KOPT-K1 (cell line): Measurements from ENCODE around the gene KLHL21.
"Not testable (repeated sequence)": the region's sequence is repeated elsewhere in the genome, so short reads cannot be mapped to it uniquely, and the experiment has no call there.

ENCODE experiments used
- H3K27ac ChIP-seq: fragments of 200-600 bp; sonication (generic); 2 replicates; pipeline ENCODE4 v1.5.1; 2016; ENCODE audit warnings: antibody characterized with exemption, mild to moderate bottlenecking, low read depth, low read length; ENCODE audit not compliant: poor library complexity, severe bottlenecking
- H3K36me3 ChIP-seq: fragments of 200-600 bp; sonication (generic); 2 replicates; pipeline ENCODE4 v1.5.1; 2017; ENCODE audit warnings: antibody characterized with exemption, mild to moderate bottlenecking, low read length, moderate library complexity; ENCODE audit not compliant: insufficient read depth
- H3K9me3 ChIP-seq: fragments of 200-600 bp; sonication (generic); 2 replicates; pipeline ENCODE4 v1.5.1; 2017; ENCODE audit warnings: antibody characterized with exemption, low read length, mild to moderate bottlenecking; ENCODE audit not compliant: insufficient read depth, poor library complexity, severe bottlenecking

KLHL21 gene

DNA sequence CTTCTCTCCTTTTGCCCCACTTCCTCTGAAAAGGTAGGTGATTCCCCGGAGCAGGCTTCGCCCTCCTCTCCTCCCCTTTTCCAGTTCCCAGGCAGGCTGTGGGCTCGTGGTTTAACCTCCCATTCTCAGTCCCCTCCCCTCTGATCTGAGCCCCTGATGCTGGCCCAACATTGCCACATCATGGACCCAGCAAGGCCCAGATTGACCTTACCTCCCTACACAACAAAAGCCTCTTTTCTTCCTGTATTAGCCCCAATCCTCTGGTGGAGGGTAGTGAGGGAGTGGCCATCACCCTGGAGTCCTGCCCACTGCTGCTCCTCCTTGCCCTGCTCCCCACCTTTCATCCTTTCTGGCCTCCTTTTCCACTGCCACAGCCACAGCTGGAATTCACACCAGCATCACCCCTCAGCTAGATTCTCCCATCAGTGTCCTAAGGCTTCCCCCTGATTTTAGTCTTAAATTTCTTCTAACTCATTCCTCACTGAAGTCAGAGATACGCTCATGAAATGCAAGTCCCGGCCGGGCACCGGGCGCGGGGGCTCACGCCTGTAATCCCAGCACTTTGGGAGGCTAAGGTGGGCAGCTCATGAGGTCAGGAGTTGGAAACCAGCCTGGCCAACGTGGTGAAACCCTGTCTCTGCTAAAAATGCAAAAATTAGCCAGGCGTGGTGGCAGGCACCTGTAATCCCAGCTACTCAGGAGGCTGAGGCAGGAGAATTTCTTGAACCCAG is 29.9 kb downstream of the KLHL21 start:
- no peak overlapping the region for H3K27ac ChIP-seq
- H3K36me3 ChIP-seq: no peaks in the 10 kb centered on the region
- no peaks in the 10 kb centered on the region for H3K9me3 ChIP-seq

DNA sequence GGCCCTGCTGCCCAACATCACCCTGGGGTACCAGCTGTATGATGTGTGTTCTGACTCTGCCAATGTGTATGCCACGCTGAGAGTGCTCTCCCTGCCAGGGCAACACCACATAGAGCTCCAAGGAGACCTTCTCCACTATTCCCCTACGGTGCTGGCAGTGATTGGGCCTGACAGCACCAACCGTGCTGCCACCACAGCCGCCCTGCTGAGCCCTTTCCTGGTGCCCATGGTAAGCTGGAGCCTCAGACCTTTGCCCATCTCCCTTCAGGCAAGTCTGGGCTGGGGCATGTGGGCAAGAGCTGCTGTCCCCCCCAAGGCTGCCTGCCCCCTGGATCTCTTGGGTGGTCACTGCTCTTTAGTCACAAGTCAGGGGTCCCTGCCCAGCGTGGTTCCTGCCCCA is 31.7 kb downstream of the KLHL21 start:
- no peaks in the 10 kb centered on the region for H3K9me3 ChIP-seq
- H3K36me3 ChIP-seq: no peaks in the 10 kb centered on the region
- no peak overlapping the region for H3K27ac ChIP-seq

DNA sequence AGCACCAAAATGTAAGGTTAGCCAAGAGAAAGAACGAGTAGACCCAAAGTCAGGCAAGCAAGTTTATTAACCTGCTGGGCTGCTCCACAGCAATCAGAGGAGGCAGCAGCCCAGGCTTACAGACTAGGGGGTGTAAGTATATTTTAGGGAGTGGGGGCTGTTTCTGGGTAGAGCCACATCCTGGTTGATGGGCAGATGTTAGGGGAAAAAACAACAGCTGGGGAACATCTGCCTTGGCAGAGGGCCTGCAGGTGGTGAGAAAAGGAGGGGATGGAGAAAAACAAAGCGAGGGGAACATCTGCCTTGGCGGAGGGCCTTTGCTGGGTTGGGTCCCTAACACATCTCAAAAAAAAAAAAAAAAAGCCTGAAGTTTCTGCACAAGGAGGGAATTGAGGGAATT is 32.6 kb downstream of the KLHL21 start:
- H3K27ac ChIP-seq: no peak overlapping the region

DNA sequence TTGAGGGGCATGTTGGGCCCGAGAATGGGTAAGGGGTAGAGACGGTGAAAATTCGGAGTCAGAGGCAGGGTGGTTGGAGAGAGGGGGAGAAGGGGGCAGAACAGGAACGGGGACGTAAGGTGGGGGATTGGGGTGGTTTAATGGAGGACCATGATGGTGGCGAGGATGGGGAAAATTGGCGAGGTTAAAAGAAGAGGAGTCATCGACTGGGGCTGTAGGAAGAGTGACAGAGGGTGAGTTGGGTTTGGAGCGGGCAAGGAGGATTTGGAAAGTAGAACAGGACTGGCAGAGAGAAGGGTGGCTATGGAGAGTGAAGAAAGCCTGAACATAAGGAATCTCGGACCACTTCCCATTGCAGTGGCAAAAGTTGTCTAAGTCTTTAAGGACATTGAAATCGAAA is 33.6 kb downstream of the KLHL21 start:
- Histone ChIP-seq H3K36me3 (no peaks in the 10 kb centered on the region), H3K9me3 (no peaks in the 10 kb centered on the region), H3K27ac (no peak overlapping the region)

More for the DNA sequence above, 32.6 kb downstream of the KLHL21 start:
- Histone ChIP-seq H3K36me3 (no peaks in the 10 kb centered on the region), H3K9me3 (no peaks in the 10 kb centered on the region)

DNA sequence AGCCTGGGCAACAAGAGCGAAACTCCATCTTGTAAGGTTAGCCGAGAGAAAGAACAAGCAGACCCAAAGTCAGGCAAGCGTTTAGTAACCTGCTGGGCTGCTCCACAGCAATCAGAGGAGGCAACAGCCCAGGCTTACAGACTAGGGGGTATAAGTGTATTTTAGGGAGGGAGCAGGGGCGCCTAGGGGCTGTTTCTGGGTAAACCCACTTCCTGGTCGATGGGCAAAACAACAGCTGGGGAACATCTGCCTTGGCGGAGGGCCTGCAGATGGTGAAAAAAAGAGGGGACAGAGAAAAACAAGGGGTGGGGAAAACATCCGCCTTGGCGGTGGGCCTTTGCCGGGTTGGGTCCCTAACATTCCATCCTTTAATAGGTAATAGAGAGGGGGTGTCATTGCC is 42.4 kb downstream of the KLHL21 start:
- no peaks in the 10 kb centered on the region for H3K36me3 ChIP-seq
- H3K9me3 ChIP-seq: peaks cover 11% of the 10 kb centered on the region
- no peak overlapping the region for H3K27ac ChIP-seq

DNA sequence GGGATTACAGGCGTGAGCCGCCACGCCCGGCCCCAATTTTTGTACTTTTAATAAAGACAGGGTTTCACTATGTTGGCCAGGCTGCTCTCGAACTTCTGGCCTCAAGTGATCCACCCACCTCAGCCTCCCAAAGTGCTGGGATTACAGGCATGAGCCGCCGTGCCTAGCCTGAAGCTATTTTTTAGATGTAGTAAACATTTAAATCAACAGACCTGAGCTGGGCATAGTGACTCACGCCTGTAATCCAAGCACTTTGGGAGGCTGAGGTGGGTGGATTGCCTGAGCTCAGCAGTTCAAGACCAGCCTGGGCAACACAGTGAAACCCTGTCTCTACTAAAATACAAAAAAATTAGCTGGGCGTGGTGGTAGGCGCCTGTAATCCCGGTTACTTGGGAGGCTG is 43.5 kb downstream of the KLHL21 start:
- H3K27ac ChIP-seq, H3K36me3 ChIP-seq: not testable (repeated sequence)
- peaks cover 11% of the 10 kb centered on the region for H3K9me3 ChIP-seq

DNA sequence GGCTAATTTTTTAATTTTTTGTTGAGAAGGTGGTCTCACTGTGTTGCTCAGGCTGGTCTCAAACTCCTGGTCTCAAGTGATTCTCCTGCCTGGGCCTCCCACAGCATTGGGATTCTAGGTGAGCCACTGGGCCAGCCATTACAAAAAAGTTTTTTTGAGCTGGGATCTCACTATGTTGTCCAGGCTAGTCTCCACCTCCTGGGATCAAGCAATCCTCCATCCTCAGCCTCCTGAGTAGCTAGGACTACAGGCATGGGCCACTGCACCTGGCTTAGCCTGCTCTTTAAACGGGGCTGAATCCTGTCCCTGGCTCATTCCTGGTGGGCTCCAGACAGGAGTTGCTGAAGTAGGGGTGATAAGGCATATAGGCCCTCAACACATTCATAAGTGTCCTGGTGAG is 45.1 kb downstream of the KLHL21 start:
- Histone ChIP-seq H3K9me3 (peaks cover 11% of the 10 kb centered on the region), H3K27ac (no peak overlapping the region), H3K36me3 (no peaks in the 10 kb centered on the region)

DNA sequence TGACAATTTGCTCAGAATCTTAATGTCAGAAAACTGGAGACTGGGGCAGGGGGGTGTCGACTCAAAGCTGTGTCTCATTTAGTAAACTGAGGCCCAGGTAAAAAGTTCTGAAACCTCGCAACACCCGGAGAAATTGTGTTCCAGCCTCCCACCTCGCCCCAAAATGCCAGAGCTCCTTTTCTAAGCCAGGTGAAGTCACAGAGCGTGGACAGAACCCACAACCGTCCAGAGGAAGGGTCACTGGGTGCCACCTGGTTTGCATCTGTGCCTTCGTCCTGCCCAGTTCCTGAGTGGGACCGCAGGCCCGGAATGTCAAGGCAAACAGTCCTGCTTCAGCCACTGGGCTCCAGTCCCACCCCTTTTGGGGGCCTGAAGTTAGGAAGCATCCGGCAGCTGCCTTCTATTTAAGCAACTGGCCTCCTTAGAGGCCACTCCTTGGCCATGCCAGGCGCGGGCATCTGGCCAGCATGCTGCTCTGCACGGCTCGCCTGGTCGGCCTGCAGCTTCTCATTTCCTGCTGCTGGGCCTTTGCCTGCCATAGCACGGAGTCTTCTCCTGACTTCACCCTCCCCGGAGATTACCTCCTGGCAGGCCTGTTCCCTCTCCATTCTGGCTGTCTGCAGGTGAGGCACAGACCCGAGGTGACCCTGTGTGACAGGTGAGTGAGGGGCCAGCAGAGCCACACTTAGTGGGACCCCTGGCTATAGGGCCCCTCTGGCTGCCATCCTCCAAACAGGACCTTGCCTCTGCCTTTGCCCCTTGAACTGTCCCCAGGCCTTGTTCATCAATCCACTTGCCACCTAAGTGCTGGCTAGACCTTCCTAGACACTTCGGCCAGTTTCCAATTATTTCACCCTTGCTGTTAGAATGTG is 47.5 kb downstream of the KLHL21 start, which contains the start of gene TAS1R1:
TAS1R1 (plus strand) TSS at position 401 of the 872 bp plus-strand sequence; CDS start at position 468, 67 bp downstream.
- H3K27ac ChIP-seq: peak within 1 kb of the TSS; percentile 72
- peaks cover 12% of the 10 kb centered on the region for H3K36me3 ChIP-seq
- no peaks in the 10 kb centered on the region for H3K9me3 ChIP-seq

DNA sequence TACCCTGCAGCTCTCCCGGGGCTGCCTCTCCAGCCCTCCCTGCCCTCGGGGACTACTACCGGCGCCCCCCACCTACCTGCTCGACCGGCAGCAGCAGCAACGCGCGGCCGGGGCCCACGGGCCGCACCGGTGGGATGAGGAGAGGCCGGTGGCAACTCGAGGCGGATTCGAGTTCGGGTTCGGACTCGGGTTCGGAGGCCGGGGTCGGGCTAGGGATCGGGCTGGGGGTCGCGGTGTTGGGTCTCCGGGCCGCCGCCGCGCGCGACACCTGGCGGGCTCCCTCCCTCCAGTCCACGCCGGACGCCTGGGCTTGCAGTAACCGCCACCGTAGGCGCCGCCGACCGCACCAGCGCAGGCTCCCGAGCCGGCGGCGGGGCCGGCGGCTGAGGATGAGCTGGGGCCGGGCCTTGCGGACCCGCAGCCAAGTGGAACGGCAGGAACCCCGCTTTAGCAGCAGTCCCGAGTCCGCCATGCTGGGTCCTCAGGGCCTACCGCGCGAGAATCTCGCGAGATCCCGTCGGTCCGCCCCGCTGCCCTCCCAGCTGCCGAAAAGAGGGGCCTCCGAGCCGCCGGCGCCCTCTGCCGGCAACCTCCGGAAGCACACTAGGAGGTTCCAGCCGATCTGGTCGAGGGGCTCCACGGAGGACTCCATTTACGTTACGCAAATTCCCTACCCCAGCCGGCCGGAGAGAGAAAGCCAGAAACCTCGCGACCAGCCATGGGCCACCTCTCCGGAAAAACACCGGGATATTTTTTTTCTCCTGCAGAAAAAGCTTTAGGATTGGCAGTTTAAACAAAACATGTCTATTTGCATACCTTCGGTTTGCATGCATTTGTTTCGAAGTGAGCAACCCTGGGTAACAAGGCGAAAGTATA is 48.4 kb downstream of the KLHL21 start, which contains the start of gene NOL9:
NOL9 (minus strand) TSS at position 483 of the 876 bp plus-strand sequence; CDS start at position 472, 11 bp downstream.
- Histone ChIP-seq H3K36me3 (peaks cover 20% of the 10 kb centered on the region), H3K9me3 (no peaks in the 10 kb centered on the region), H3K27ac (peak within 1 kb of the TSS; percentile 72)

DNA sequence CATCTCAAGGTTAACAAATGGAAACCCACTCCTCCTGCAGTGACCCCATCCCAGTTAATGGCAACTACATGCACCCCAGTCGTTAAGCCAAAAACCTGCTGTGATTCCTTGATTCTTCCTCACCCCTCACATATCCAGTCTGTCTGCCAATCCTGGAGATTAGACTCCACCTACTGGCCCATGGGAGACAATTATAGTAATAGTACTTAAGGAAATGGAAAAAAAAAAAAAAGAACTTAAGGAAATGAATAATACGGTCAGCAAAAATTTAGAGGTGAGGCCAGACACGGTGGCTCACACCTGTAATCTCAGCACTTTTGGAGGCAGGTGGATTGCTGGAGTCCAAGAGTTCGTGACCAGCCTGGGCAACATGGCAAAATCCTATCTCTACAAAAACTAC is 55.4 kb downstream of the KLHL21 start:
- H3K27ac ChIP-seq: no peak overlapping the region
- no peaks in the 10 kb centered on the region for H3K9me3 ChIP-seq
- H3K36me3 ChIP-seq: peaks cover 88% of the 10 kb centered on the region

DNA sequence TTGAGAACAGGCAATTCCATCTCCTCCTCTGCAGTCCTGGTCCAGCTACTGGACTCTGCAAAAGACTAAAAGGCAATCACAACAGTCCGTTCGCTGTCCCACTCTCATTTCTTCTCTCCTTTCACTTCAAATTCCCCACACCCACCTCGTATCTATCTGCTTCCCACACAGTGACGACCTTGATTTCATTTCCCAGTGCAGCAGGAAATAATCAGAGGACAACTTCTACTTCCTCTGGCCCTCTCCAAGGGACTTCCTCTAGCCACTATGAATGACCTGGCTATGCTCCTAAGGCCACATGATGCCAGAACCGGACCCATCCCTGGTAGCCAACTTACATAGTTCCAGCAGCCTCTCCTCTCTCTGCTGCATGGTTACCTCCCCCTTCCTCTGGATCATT is 56.3 kb downstream of the KLHL21 start:
- Histone ChIP-seq H3K9me3 (no peaks in the 10 kb centered on the region), H3K27ac (no peak overlapping the region), H3K36me3 (peaks cover 95% of the 10 kb centered on the region)

DNA sequence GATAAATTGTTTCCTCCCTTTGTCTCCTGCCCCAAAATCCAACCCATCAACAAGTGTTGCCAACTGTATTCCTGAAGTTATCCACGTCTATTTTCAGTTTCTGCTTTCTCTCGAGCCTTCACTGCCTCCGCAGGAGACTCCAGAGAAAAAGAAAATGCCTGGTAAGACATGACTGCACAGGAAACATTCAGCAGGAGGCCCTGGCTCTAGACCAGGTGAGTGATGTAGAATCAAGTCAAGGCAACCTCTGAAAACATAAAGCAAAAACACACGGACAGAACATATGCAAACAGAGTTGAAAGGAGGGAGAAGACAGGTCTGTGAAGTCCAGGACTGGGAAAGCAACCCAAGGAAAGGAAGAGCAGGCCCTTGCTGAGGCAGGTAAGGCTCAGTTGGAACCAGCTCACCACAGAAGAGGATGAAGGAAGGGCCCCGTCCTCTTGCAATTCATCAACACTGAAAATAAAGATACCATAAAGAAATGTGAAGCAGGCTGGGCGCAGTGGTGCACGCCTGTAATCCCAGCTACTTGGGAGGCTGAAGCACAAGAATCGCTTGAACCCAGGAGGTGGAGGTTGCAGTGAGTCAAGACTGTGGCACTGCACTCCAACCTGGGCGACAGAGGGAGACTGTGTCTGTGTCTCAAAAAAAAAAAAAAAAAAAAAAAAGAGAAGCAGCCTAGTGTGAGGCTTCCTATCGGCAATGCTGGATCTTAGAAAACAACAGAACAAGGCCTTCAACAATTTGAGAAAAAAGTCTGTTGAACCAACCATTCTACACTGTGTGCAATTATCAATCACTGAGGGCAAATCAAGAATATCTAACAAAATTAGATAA is 57.2 kb downstream of the KLHL21 start:
- Histone ChIP-seq H3K9me3 (no peaks in the 10 kb centered on the region), H3K36me3 (peaks cover 95% of the 10 kb centered on the region), H3K27ac (no peak overlapping the region)

DNA sequence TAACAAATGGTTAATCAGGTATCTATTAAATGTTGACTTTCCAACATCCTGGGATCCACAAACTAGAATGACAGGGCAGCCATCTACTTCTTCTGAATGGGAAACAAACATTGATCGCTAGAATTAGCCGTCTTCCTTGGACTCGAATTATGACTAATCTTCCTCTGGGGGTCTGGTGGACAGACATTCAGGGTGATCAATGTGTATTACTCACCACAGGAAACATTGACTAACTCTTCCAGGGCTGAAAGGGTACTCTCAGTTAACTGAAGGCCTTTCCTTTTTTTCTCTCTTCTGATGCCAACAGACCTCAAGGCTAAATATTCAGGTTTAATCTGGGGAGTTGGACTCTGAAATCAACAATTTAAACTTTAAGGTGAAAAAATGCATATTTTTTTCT is 57.8 kb downstream of the KLHL21 start:
- Histone ChIP-seq H3K27ac (no peak overlapping the region), H3K36me3 (peaks cover 92% of the 10 kb centered on the region)

More for the DNA sequence above, 57.8 kb downstream of the KLHL21 start:
- no peaks in the 10 kb centered on the region for H3K9me3 ChIP-seq
